ENCODE results near the gene NHSL1.

DNA sequence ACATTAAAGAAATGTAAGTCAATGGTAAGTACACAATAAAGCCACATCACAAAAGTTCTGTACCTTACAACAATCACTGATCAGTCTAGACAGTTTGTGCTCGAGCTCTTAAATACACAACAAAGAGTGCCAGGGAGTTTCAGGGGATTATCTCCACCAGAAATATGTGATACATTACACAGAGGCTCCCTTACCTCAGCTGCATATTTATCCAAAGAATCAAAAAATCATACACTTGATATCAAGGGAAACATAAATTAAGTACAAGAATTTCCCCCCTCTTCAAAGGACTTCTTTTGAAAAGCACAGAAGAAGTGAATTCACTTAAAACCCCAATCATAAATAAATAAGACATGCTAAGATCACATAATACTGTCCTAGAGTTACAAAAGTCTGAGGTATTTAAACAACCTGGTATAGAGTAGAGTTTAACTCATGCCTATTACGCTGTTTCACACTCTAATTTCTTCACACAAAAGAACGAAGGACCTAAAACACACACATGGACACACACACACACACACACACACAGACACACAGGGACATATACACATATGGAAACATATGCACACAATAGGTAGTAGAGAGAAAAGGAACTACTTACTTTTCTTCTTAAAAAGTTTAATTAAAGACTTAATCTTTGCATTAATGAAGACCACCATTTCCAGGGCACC is 528 bp downstream of the NHSL1 start:
- TF ChIP-seq POLR2A (IDR thresholded peaks at IDR 0.05; ENCODE audit: low read length) (no peak), GATA1 (IDR thresholded peaks at IDR 0.05; ENCODE audit: low read depth, low read length) (no peak)

Measured in erythroblast (primary cell).